ENCODE data around the gene SRGAP2B. TPM values are rescaled to one million over a fixed set of nuclear protein-coding genes. Genes with fewer than 3 reads are reported as not detected.
"Not testable (repeated sequence)": the region's sequence is repeated elsewhere in the genome, so short reads cannot be mapped to it uniquely, and the experiment has no call there.

Gene SRGAP2B
- total and polyA plus RNA-seq, 4 experiments from 2014 or later: 0.76 to 28.5 (median 14.3) TPM

DNA sequence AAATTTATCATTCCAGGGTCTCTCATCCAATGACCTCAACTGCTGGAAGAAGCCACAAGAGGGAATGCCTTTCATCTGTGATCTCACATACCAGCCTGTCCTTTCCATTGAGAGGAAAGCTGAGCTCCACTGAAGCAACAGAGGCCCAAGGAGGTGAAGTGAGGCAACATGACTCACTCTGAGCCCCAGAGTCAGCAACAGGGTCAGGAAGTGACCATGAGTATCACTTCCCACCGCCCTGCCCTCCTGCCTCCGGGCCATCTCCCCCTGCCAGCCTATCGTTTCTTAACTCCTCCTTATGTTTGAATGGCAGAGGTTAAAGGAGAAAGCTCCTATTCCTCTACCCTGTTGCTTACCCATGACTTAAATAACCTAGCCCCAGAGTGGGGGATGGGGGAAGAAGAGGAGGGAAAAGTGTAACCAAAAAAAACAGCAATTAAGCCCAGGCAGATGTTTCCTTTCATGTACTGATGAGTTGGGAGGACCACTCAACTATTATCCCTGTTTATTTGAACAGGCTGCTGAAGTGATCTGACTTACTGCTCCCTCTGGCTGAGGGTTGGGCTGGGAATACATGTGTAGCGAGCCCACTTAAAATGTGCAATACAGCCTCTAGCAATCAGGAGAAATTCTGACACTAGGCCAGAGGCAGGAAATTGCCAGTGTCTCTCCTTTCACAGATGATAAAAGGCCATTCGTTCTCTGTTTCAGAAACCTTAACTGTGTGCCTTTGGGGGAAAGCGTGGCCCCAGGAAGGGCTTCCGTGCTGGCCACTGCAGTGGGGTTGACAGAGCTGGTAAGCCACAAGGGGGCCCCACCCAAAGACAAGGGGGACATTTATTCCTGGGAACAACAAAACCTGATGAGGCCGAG lies 177.7 kb downstream of the SRGAP2B start:
- POLR2A ChIA-PET (ENCODE audit: partially characterized antibody); CTCF ChIA-PET (ENCODE audit: partially characterized antibody); H3K9me3 Mint-ChIP-seq: not testable (repeated sequence)

DNA sequence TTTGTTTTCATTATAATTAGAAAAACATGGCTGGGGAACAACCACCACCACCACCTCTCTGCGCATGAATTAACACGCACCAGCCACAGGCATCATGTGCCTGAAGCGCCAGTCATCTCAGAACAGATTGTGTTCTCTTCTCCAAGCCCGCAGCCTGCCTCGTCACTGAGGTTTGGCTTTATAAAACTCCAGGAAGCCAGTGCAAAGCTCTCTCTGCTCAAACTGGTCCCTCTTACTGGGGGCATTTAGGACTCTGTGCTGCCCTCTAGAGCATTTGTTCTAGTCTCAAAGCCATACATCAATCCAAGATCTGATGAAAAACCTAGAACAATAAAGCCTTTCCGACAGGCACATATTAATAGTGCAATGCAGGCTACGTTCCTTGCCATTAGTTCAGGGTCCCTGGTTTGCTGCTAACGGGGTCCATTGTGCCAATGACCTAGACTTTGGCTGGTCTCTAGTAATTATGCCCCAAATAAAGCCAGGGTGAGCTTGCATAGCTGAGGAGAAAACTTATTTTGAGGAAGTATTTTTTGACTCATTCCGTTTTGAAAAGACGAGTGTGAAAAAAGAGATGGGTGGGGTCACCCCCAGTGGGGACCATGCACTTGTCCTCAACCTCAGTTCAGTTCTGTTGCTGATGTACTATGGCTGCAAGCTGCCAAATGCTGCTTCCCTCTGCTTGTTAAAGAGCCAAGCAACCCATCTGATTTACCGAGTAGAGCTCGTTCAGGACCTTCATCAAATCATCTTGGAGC lies 181.0 kb downstream of the SRGAP2B start:
- H3K4me1 Mint-ChIP-seq; H3K36me3 ChIP-seq (ENCODE audit: insufficient read depth, low read length); H3K27ac Mint-ChIP-seq; H3K27me3 Mint-ChIP-seq; CTCF ChIA-PET (ENCODE audit: partially characterized antibody); H3K9me3 Mint-ChIP-seq; H3K4me3 ChIP-seq (ENCODE audit: low read length in 2 of 2); H3K27ac ChIP-seq (ENCODE audit: low read depth, low read length); H3K4me3 Mint-ChIP-seq; intact Hi-C loops (cut with micrococcal nuclease); H3K4me1 ChIP-seq (ENCODE audit: insufficient read depth, low read length); H3K36me3 Mint-ChIP-seq; POLR2A ChIA-PET (ENCODE audit: partially characterized antibody); H3K9me3 ChIP-seq (ENCODE audit: control insufficient read depth in 1 of 2, low read length in 2 of 2); H3K27me3 ChIP-seq (ENCODE audit: insufficient read depth, low read length): not testable (repeated sequence)
- DNase-seq: peak in 2 of 5 donors; percentile 13 to 15

More for the DNA sequence above, 177.7 kb downstream of the SRGAP2B start:
- H3K36me3 ChIP-seq (ENCODE audit: insufficient read depth, low read length); H3K27me3 Mint-ChIP-seq; H3K4me3 Mint-ChIP-seq; H3K36me3 Mint-ChIP-seq; H3K4me1 Mint-ChIP-seq; DNase-seq; H3K4me3 ChIP-seq (ENCODE audit: low read length in 2 of 2); H3K9me3 ChIP-seq (ENCODE audit: control insufficient read depth in 1 of 2, low read length in 2 of 2); H3K27ac ChIP-seq (ENCODE audit: low read depth, low read length); intact Hi-C loops (cut with micrococcal nuclease); H3K27me3 ChIP-seq (ENCODE audit: insufficient read depth, low read length); H3K27ac Mint-ChIP-seq; H3K4me1 ChIP-seq (ENCODE audit: insufficient read depth, low read length): not testable (repeated sequence)

DNA sequence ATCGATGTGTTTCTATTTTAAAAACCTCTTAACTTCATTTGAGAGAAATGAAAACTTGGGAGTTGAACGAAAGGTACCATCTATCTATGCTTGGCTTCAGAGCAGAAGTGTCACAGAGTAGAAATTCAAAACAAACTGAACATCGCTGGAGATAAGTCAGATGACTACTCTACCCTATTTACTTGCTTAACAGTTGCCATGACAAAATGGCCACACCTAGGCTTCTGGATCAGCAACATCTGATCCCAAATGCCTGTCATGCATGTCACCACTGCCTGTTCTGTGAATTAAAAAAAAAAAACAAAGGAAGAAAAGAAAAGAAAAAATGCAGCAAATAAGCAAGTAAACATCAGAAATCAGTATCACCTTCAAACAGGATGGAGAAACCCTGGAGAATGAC lies 181.7 kb downstream of the SRGAP2B start:
- H3K4me3 ChIP-seq (ENCODE audit: low read length in 2 of 2); H3K27ac ChIP-seq (ENCODE audit: low read depth, low read length); H3K27me3 ChIP-seq (ENCODE audit: insufficient read depth, low read length); H3K9me3 Mint-ChIP-seq; POLR2A ChIA-PET (ENCODE audit: partially characterized antibody); H3K4me1 Mint-ChIP-seq; H3K4me3 Mint-ChIP-seq; DNase-seq; H3K27ac Mint-ChIP-seq; H3K4me1 ChIP-seq (ENCODE audit: insufficient read depth, low read length); H3K27me3 Mint-ChIP-seq; H3K36me3 ChIP-seq (ENCODE audit: insufficient read depth, low read length); H3K9me3 ChIP-seq (ENCODE audit: control insufficient read depth in 1 of 2, low read length in 2 of 2); H3K36me3 Mint-ChIP-seq; CTCF ChIA-PET (ENCODE audit: partially characterized antibody); intact Hi-C loops (cut with micrococcal nuclease): not testable (repeated sequence)

DNA sequence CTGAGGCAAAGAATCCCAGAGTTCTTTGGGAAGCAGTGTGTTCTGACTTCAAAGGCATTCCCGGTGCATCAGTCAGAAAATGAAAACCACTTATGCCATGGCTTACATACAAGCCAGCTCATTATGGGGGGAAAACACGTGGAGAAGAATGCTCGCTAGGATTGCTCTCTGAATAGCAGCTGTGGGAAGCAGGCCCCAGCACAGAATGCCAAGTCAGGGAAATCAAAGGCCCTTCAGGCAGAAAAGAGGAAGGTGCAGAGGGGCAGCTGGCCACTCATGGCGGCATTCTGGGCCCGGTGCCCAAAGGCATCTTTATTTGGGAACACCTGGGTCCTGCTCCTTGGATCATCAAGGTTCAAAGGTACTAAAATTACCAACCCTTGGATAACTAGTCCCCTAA lies 184.4 kb downstream of the SRGAP2B start:
- DNase-seq; H3K36me3 Mint-ChIP-seq; H3K4me1 Mint-ChIP-seq; intact Hi-C loops (cut with micrococcal nuclease); H3K36me3 ChIP-seq (ENCODE audit: insufficient read depth, low read length); H3K27me3 ChIP-seq (ENCODE audit: insufficient read depth, low read length); CTCF ChIA-PET (ENCODE audit: partially characterized antibody); H3K4me1 ChIP-seq (ENCODE audit: insufficient read depth, low read length); H3K9me3 Mint-ChIP-seq; H3K4me3 ChIP-seq (ENCODE audit: low read length in 2 of 2); H3K27me3 Mint-ChIP-seq; H3K9me3 ChIP-seq (ENCODE audit: control insufficient read depth in 1 of 2, low read length in 2 of 2); H3K27ac ChIP-seq (ENCODE audit: low read depth, low read length); POLR2A ChIA-PET (ENCODE audit: partially characterized antibody); H3K4me3 Mint-ChIP-seq; H3K27ac Mint-ChIP-seq: not testable (repeated sequence)

DNA sequence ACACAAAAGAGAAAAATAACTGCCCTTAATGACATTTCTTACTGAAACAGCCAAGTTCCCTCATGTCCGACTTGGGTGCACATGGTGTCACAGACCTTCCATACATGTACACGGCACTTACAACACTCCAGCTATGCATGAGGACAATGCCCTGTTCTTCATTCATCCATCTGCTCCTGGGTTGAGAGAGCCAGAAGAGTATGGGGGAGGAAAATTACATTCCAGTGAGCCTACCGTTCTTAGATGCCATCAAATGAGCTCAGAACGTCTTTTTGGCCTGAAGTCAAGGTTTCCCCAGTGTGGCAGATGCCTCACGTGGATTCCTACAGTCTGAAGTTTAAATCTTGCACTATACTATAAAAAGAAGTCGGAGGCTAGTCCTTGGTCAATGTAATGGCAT lies 194.3 kb downstream of the SRGAP2B start:
- H3K9me3 ChIP-seq (ENCODE audit: control insufficient read depth in 1 of 2, low read length in 2 of 2); H3K36me3 ChIP-seq (ENCODE audit: insufficient read depth, low read length); H3K36me3 Mint-ChIP-seq; H3K9me3 Mint-ChIP-seq; H3K27ac ChIP-seq (ENCODE audit: low read depth, low read length); H3K27me3 Mint-ChIP-seq; H3K27me3 ChIP-seq (ENCODE audit: insufficient read depth, low read length); CTCF ChIA-PET (ENCODE audit: partially characterized antibody); H3K4me1 Mint-ChIP-seq; H3K4me1 ChIP-seq (ENCODE audit: insufficient read depth, low read length); H3K4me3 ChIP-seq (ENCODE audit: low read length in 2 of 2); H3K4me3 Mint-ChIP-seq; DNase-seq; H3K27ac Mint-ChIP-seq; POLR2A ChIA-PET (ENCODE audit: partially characterized antibody); intact Hi-C loops (cut with micrococcal nuclease): not testable (repeated sequence)

DNA sequence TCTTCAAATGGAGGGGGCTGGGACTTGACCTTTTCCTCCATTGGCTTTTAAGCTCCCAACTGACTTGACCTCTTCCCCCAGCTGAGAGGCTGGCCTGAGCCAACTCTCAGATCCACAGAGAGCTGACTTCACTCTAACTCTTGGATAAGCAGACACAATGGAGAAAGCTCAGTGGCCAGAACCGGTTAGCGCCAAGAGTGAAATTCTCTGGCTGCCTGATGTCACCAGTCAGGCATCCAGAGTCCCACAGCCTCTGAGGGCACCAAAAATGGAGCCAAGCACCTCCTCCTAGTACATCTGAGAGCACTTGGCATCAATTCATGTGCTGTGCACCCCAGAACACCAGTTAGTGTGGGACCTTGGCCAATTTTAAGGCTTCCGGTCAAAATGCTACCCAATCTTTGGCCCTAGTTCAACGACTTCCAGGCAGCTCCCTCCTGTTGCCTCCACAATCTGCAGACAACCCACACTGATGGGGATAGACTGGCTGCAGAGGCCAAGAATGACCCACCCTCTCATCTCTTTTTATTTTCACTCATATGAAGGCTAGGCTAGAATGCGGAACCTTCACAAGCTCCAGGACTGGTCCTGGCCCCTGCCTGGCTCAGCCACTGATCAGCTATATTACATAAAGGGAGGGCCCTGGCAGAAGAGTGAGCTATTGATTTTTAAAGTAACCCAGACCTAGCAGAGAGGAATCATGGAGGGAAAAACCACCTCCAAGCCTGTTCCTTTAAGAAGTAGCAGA lies 200.5 kb downstream of the SRGAP2B start:
- intact Hi-C loops (cut with micrococcal nuclease); H3K4me1 Mint-ChIP-seq; H3K4me3 ChIP-seq (ENCODE audit: low read length in 2 of 2); H3K36me3 Mint-ChIP-seq; DNase-seq; H3K9me3 ChIP-seq (ENCODE audit: control insufficient read depth in 1 of 2, low read length in 2 of 2); H3K27me3 ChIP-seq (ENCODE audit: insufficient read depth, low read length); H3K9me3 Mint-ChIP-seq; H3K27ac Mint-ChIP-seq; H3K27ac ChIP-seq (ENCODE audit: low read depth, low read length); CTCF ChIA-PET (ENCODE audit: partially characterized antibody); H3K4me1 ChIP-seq (ENCODE audit: insufficient read depth, low read length); H3K4me3 Mint-ChIP-seq; H3K27me3 Mint-ChIP-seq; H3K36me3 ChIP-seq (ENCODE audit: insufficient read depth, low read length); POLR2A ChIA-PET (ENCODE audit: partially characterized antibody): not testable (repeated sequence)

DNA sequence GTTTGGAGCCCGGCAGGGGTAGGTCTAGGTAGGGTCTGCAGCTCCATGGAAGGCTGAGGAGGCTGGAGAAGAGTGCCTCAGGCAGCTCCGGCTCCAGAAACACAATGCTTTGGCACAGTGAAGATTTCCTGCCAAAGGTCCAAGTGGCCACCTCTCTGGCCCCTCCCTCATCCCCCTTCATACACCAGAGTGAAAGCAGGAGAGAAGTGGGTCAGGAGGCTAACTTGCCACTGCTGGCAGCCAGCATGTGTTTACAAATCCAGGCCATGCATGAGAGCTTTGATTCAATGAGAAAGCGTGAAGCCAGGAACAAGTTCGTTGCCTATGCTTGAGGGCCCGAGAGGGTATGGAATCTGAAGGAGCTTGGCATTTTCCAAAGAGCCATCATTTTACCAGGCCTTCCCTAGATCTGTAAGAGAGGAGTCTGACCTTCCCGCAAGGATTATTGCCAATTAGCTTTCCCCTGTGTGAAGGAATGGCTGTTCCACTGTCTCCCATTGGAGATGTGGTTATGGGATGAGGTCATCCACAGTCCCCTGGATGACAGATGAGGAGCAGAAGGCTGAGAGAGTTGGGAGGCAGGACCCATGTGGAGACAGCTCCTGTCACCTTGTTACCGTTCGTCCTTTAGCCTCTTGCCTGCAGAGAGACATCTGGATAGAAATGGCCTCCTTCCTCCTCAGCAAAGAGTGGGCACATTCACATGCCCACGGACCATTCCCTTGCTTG lies 201.3 kb downstream of the SRGAP2B start:
- H3K27me3 ChIP-seq (ENCODE audit: insufficient read depth, low read length); H3K27ac Mint-ChIP-seq; DNase-seq; intact Hi-C loops (cut with micrococcal nuclease); H3K27ac ChIP-seq (ENCODE audit: low read depth, low read length); H3K36me3 Mint-ChIP-seq; H3K4me1 ChIP-seq (ENCODE audit: insufficient read depth, low read length); POLR2A ChIA-PET (ENCODE audit: partially characterized antibody); H3K4me1 Mint-ChIP-seq; H3K27me3 Mint-ChIP-seq; H3K36me3 ChIP-seq (ENCODE audit: insufficient read depth, low read length); H3K9me3 ChIP-seq (ENCODE audit: control insufficient read depth in 1 of 2, low read length in 2 of 2); H3K9me3 Mint-ChIP-seq; CTCF ChIA-PET (ENCODE audit: partially characterized antibody); H3K4me3 Mint-ChIP-seq; H3K4me3 ChIP-seq (ENCODE audit: low read length in 2 of 2): not testable (repeated sequence)
